Lung (tissue), 12 donors: Measurements from ENCODE around the gene CDH13. TPM values are rescaled to one million over a fixed set of nuclear protein-coding genes. Genes with fewer than 3 reads are reported as not detected.

Experiments
- ATAC-seq: fragments of 200-7000 bp; cut with Tn5 transposase; one replicate; pipeline ENCODE4 v1.9.1; 2020; ENCODE audit warnings: moderate number of reproducible peaks; ENCODE audit not compliant: insufficient read depth, low FRiP score
- DNase-seq, 3 donors: peaks; one replicate each; pipeline ENCODE4 v3.0.0-alpha.2; 2013 to 2017
- H3K27ac ChIP-seq, 2 donors: one replicate each; pipeline ENCODE4 v1.5.1; 2013; ENCODE audit warnings: mild to moderate bottlenecking in 2 of 2, moderate library complexity in 2 of 2, control low read depth in 1 of 2, inconsistent platforms in 1 of 2, low read depth in 1 of 2, low read length in 1 of 2
- H3K27me3 ChIP-seq, 3 donors: one replicate each; pipeline ENCODE4 v1.5.1; 2013; ENCODE audit warnings: low read length in 2 of 3; ENCODE audit not compliant: control insufficient read depth in 3 of 3, insufficient read depth in 3 of 3
- H3K36me3 ChIP-seq, 4 donors: one replicate each; pipeline ENCODE4 v1.5.1; 2013; ENCODE audit warnings: low read length in 4 of 4, mild to moderate bottlenecking in 1 of 4, moderate library complexity in 1 of 4; ENCODE audit not compliant: control insufficient read depth in 4 of 4, insufficient read depth in 4 of 4
- H3K4me1 ChIP-seq, 5 donors: one replicate each; pipeline ENCODE4 v1.5.1; 2013; ENCODE audit warnings: low read length in 5 of 5, mild to moderate bottlenecking in 2 of 5, moderate library complexity in 1 of 5; ENCODE audit not compliant: control insufficient read depth in 5 of 5, insufficient read depth in 5 of 5
- H3K4me3 ChIP-seq: one replicate; pipeline ENCODE4 v1.5.1; 2013; ENCODE audit warnings: mild to moderate bottlenecking, control low read depth, moderate library complexity
- H3K9ac ChIP-seq, 2 donors: one replicate each; pipeline ENCODE4 v1.5.1; 2013; ENCODE audit warnings: low read length in 2 of 2, control low read depth in 1 of 2; ENCODE audit not compliant: insufficient read depth in 1 of 2
- H3K9me3 ChIP-seq, 4 donors: one replicate each; pipeline ENCODE4 v1.5.1; 2013; ENCODE audit warnings: low read length in 3 of 4, mild to moderate bottlenecking in 1 of 4, moderate library complexity in 1 of 4; ENCODE audit not compliant: control insufficient read depth in 4 of 4, insufficient read depth in 3 of 4
- CTCF ChIP-seq: IDR thresholded peaks from 2 replicates; pipeline ENCODE4 v1.5.1; 2012; ENCODE audit warnings: mild to moderate bottlenecking; ENCODE audit errors: control extremely low read depth, extremely low read depth
- WGBS, 2 donors: extraction: QIAGEN DNeasy Blood & Tissue Kit; methylation state at CpG; one replicate each; pipeline ENCODE4 v1.1.7; 2013; 5-methylcytosine and 5-hydroxymethylcytosine counted together
- polyA plus RNA-seq, 2 donors: library from polyadenylated mRNA; stranded (reverse); fragments of 200-250 nt; gene quantifications; one replicate each; pipeline ENCODE4 v1.2.1, GENCODE V29; 2013
- total RNA-seq, 2 donors: library from RNA; depleted of rRNA in 1 of 2; stranded (reverse); fragments of >200 nt in 1 of 2; gene quantifications; one replicate each; pipeline ENCODE4 v1.2.1, GENCODE V29; 2014 to 2021
- donor health status: control.
- donor health status: control.
- donor health status: Bipolar disorder and iron deficiency.
- donor health status: healthy.
- donor health status: DM: yes; HTN: yes; CAD: no.

CDH13 gene
- total and polyA plus RNA-seq, 4 donors = 2.1 to 12.3 (median 7.3) TPM

DNA sequence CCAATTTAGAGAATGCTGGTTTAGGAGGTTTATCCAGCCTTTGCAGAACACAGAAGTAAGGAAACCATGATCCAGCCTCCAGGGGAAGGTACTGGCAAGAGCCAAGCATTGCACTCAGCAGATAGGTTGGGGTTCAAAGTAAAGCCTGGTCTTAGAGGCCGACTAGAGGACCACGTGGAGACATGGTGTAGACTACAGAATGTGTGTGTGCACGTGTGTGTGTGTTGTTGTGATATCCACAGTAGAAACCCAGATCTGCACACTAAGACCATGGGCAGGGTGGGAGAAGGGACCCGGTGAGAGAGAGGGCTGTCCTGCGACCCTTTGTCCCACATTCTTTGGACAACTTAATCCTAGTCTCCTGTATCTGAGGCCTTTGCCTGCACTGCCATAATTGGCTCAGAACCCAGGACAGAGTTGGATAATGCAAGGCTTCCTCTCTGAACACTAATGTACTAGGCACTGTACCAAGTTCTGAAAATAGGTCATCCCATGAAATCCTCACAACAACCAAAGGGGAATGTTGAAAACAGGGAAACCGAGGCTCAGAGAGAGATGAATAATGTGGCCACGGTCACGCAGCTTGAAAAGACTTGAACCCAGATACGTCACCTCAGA, 855.9 kb downstream of the CDH13 start:
- no peaks in the 10 kb centered on the region for H3K36me3 ChIP-seq
- no peak for TF ChIP-seq CTCF
- WGBS, 2 donors = 68 to 70% methylated on average over 9 of the region's 9 CpGs
- ATAC-seq (no peak), DNase-seq (no peak)
- peaks cover 0 to 4% (median 0%) of the 10 kb centered on the region in 5 donors for H3K4me1 ChIP-seq
- H3K27ac ChIP-seq = no peak overlapping the region
- H3K4me3 ChIP-seq = no peak overlapping the region
- peaks cover 0 to 15% (median 6%) of the 10 kb centered on the region in 3 donors for H3K27me3 ChIP-seq
- H3K9me3 ChIP-seq = no peaks in the 10 kb centered on the region
- no peak overlapping the region for H3K9ac ChIP-seq

DNA sequence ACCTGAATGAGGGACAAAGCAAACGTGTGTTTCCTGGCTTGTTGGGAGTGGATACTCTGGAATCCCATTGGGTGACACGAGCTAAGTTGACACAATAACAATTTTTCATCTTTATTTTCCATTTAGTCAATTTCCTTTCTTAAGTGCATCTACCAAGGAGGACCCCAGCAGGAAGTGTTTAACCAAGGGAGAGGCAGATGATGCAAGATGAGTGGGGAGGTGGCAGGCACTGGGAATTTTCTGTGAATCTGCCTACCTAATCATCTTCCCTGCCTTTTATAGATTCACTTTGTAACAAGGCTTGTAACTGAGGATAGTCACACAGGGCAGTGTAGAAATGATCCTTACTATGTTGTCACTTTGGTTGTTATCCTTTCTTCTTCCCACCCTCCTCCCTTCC, 863.3 kb downstream of the CDH13 start:
- Histone ChIP-seq H3K27ac (no peak overlapping the region), H3K9me3 (no peaks in the 10 kb centered on the region), H3K9ac (no peak overlapping the region), H3K4me3 (no peak overlapping the region), H3K36me3 (peaks cover 0 to 4% (median 0%) of the 10 kb centered on the region in 4 donors), H3K4me1 (peaks cover 0 to 7% (median 0%) of the 10 kb centered on the region in 5 donors), H3K27me3 (peaks cover 0 to 6% (median 4%) of the 10 kb centered on the region in 3 donors)
- WGBS, 2 donors = 42 to 69% methylated on average over 2 of the region's 2 CpGs
- TF ChIP-seq CTCF = no peak
- ATAC-seq = no peak
- DNase-seq = no peak

- no peak overlapping the region for H3K27ac ChIP-seq
- H3K36me3 ChIP-seq = no peaks in the 10 kb centered on the region
- ATAC-seq = no peak
- WGBS, 2 donors = 88 to 89% methylated on average over 1 of the region's 1 CpG
- no peak overlapping the region for H3K9ac ChIP-seq
- peaks cover 0 to 4% (median 4%) of the 10 kb centered on the region in 3 donors for H3K27me3 ChIP-seq
- no peak for TF ChIP-seq CTCF
- no peak overlapping the region for H3K4me3 ChIP-seq
- no peaks in the 10 kb centered on the region for H3K9me3 ChIP-seq
- H3K4me1 ChIP-seq = peaks cover 0 to 7% (median 0%) of the 10 kb centered on the region in 5 donors
- no peak for DNase-seq
Measured at GRCh38 chr16:83494459-83494858, 867.7 kb downstream of the CDH13 start.

GRCh38 chr16:83501481-83501880, 874.7 kb downstream of the CDH13 start:
- H3K27me3 ChIP-seq = no peaks in the 10 kb centered on the region
- ATAC-seq = no peak
- H3K9ac ChIP-seq = no peak overlapping the region
- no peak overlapping the region for H3K4me3 ChIP-seq
- H3K27ac ChIP-seq = no peak overlapping the region
- no peaks in the 10 kb centered on the region for H3K36me3 ChIP-seq
- no peaks in the 10 kb centered on the region for H3K4me1 ChIP-seq
- peaks cover 0 to 2% (median 0%) of the 10 kb centered on the region in 4 donors for H3K9me3 ChIP-seq
- no peak for DNase-seq
- TF ChIP-seq CTCF = no peak
- 81 to 92% methylated on average over 4 of the region's 4 CpGs for WGBS, 2 donors
